Measurements from ENCODE around the gene ARNT2.

DNA sequence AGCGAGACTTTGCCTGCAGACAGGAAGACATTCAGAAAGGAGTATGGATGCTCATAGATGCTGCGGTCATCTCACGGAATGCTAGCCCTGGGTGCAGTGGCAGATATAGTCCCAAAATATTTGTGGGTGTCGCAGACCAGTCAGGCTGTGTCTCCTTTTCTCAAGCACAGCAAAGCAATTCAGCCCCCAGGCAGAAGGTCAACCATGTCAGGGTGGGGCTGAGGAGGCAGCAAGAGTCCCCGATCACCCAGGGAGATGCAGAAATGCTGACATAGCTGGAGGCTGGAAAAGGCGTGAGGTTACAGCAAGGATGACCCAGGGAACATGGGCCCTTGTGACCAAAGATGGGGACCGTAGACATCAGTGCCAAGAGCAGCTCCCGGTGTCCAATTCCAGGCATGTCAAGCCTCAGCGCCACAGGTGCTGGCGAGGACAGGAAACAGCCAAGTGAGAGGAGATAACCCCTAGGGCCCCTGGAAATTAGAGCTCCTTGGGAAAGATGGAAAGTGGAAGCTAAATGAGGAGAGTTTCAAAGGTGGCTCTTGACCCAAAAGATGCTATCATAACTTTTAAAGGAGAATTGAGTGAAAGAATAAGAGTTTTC, 209.7 kb downstream of the ARNT2 start:
- TF ChIP-seq, protein P1, sequence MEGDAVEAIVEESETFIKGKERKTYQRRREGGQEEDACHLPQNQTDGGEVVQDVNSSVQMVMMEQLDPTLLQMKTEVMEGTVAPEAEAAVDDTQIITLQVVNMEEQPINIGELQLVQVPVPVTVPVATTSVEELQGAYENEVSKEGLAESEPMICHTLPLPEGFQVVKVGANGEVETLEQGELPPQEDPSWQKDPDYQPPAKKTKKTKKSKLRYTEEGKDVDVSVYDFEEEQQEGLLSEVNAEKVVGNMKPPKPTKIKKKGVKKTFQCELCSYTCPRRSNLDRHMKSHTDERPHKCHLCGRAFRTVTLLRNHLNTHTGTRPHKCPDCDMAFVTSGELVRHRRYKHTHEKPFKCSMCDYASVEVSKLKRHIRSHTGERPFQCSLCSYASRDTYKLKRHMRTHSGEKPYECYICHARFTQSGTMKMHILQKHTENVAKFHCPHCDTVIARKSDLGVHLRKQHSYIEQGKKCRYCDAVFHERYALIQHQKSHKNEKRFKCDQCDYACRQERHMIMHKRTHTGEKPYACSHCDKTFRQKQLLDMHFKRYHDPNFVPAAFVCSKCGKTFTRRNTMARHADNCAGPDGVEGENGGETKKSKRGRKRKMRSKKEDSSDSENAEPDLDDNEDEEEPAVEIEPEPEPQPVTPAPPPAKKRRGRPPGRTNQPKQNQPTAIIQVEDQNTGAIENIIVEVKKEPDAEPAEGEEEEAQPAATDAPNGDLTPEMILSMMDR (IDR thresholded peaks at IDR 0.05), result no peak
- no peak for TF ChIP-seq POLR2A (IDR thresholded peaks at IDR 0.05)
